ENCODE results near the gene HNRNPF.

- TF ChIP-seq TCF12 (IDR thresholded peaks at IDR 0.05; ENCODE audit: low read depth) (no peak), CEBPB (IDR thresholded peaks at IDR 0.05) (no peak)
These were observed 49.2 kb upstream of the HNRNPF start for GRCh38 chr10:43458227-43458626.

Data from Ishikawa (cell line).